ENCODE data around the gene SSTR3.

Gene SSTR3

DNA sequence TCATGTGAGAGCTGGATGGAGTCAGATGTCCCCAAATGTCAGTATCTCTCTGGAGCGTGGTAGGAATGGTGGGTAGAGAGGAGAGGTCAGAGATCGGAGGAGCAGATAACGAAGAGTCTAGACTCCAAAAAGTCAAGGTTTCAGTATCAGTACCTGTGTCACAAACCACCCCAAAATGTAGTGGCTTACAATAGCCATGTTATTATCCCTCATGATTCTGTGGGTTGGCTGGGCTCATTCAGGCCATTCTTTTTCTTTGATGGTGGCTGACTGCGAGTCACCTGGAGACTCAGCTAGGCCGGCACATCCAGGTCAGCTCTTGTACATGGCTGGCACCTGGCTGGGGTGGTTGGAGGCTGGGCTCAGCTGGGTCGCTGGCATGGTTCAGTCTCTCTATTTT lies 7.3 kb upstream of the SSTR3 start:
- TF ChIP-seq, protein P1, sequence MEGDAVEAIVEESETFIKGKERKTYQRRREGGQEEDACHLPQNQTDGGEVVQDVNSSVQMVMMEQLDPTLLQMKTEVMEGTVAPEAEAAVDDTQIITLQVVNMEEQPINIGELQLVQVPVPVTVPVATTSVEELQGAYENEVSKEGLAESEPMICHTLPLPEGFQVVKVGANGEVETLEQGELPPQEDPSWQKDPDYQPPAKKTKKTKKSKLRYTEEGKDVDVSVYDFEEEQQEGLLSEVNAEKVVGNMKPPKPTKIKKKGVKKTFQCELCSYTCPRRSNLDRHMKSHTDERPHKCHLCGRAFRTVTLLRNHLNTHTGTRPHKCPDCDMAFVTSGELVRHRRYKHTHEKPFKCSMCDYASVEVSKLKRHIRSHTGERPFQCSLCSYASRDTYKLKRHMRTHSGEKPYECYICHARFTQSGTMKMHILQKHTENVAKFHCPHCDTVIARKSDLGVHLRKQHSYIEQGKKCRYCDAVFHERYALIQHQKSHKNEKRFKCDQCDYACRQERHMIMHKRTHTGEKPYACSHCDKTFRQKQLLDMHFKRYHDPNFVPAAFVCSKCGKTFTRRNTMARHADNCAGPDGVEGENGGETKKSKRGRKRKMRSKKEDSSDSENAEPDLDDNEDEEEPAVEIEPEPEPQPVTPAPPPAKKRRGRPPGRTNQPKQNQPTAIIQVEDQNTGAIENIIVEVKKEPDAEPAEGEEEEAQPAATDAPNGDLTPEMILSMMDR (IDR thresholded peaks at IDR 0.05; ENCODE audit: low read length, missing control alignments), result no peak
- no peak overlapping the region for H3K4me3 ChIP-seq (replicated peaks; ENCODE audit: low read depth, low read length)
- no peak for DNase-seq (ENCODE audit: low read depth)

DNA sequence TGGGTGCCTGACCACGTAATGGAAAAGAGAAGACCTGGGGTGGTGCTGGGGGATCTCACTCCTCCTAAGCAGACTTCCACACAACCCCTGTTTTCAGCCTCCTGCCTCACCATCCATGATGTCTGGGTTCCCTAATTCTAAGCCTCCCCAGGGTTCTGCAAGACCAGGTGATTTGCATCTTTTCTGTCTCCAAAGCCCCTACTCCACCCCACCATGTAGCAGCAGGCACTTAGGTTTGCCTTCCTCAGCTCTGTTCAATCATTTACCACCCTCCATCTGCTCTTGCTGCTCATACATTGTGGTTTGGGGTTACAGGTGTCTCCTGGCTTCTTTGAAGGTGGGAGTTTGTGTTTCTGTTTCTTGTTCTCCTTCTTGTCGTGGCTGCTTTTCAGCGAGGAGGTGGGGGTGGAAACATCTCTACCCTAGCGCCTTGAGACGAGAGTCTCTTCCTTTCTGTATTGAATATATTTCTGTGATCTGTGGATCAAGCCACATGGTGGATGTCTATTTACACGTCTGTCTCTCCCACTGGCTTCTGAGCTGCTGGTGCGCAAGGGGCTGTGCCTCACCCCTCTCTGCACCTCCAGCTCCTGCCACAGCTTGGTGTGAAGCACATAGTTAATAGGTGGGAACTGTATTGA lies 6.6 kb upstream of the SSTR3 start:
- TF ChIP-seq, protein P1 (IDR thresholded peaks at IDR 0.05; ENCODE audit: low read length, missing control alignments), result no peak
- DNase-seq (ENCODE audit: low read depth), result no peak
- no peak overlapping the region for H3K4me3 ChIP-seq (replicated peaks; ENCODE audit: low read depth, low read length)

- no peak for DNase-seq (ENCODE audit: low read depth)
- no peak overlapping the region for H3K4me3 ChIP-seq (replicated peaks; ENCODE audit: low read depth, low read length)
- TF ChIP-seq, protein P1 (IDR thresholded peaks at IDR 0.05; ENCODE audit: low read length, missing control alignments), result no peak
These were observed 6.1 kb upstream of the SSTR3 start for GRCh38 chr22:37218399-37218770.

DNA sequence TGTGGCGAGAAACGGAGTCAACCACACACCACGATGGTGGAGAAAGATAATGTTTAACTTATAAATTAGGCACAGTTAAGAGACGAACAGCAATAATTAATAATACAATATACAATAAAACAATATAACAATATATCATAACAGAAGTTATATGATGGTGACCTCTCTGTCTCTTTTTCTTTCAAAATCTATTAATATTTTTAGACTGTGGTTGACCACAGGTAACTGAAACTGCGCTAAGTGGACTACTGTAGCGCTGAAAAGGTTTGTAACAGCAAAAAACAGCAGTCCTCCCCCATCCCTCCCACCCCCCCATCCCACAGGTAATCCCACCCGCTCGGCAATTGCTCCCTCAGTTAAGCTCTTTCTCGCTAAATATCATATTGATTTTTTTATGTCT lies 3.6 kb upstream of the SSTR3 start:
- TF ChIP-seq, protein P1 (IDR thresholded peaks at IDR 0.05; ENCODE audit: low read length, missing control alignments), result no peak
- no peak overlapping the region for H3K4me3 ChIP-seq (replicated peaks; ENCODE audit: low read depth, low read length)
- DNase-seq (ENCODE audit: low read depth), result no peak

GRCh38 chr22:37214731-37215030 lies 2.4 kb upstream of the SSTR3 start:
- no peak for DNase-seq (ENCODE audit: low read depth)
- TF ChIP-seq, protein P1 (IDR thresholded peaks at IDR 0.05; ENCODE audit: low read length, missing control alignments), result no peak
- H3K4me3 ChIP-seq (replicated peaks; ENCODE audit: low read depth, low read length), result no peak overlapping the region

GRCh38 chr22:37213941-37214730 lies 1.9 kb upstream of the SSTR3 start:
- no peak for DNase-seq (ENCODE audit: low read depth)
- no peak overlapping the region for H3K4me3 ChIP-seq (replicated peaks; ENCODE audit: low read depth, low read length)
- TF ChIP-seq, protein P1 (IDR thresholded peaks at IDR 0.05; ENCODE audit: low read length, missing control alignments), result no peak
